Retinal pigment epithelial cell (primary cell): ENCODE results near the gene SSU72.
A peak's percentile ranks its signal among the peaks of the same experiment; 100 is the strongest.

Experiments
- DNase-seq: peaks from one replicate; pipeline ENCODE4 v3.0.0-alpha.2; 2010; ENCODE audit warnings: low read depth
- H3K4me3 ChIP-seq: 2 replicates; pipeline ENCODE4 v1.5.1; 2011; ENCODE audit warnings: mild to moderate bottlenecking, low read length, control low read depth, moderate library complexity
- CTCF ChIP-seq: conservative IDR thresholded peaks from 2 replicates; pipeline ENCODE4 v1.5.1; 2011; ENCODE audit warnings: low read depth, low read length, control low read depth, inconsistent platforms

SSU72 gene

GRCh38 chr1:1616045-1616790 lies 41.6 kb upstream of the SSU72 start:
- no peak for DNase-seq
- TF ChIP-seq CTCF = no peak
- peak overlapping the region; percentile 63 for H3K4me3 ChIP-seq

GRCh38 chr1:1615256-1616044 lies 40.8 kb upstream of the SSU72 start, which contains the start of gene MIB2:
Gene MIB2 (plus strand): TSS chr1:1615500. CDS start chr1:1623453, 7,953 bp downstream.
- peak within 1 kb of the TSS; percentile 85 for H3K4me3 ChIP-seq
- no peak for TF ChIP-seq CTCF
- peak; percentile 86 for DNase-seq

- no peak for DNase-seq
- TF ChIP-seq CTCF = no peak
- peak overlapping the region; percentile 85 for H3K4me3 ChIP-seq
These were observed 40.2 kb upstream of the SSU72 start for GRCh38 chr1:1614954-1615255.

- no peak for TF ChIP-seq CTCF
- H3K4me3 ChIP-seq = peak overlapping the region; percentile 85
- DNase-seq = peak; percentile 42
These were observed 39.7 kb upstream of the SSU72 start for GRCh38 chr1:1614204-1614953.

GRCh38 chr1:1613509-1614082 lies 38.9 kb upstream of the SSU72 start:
- peak overlapping the region; percentile 85 for H3K4me3 ChIP-seq
- DNase-seq = no peak
- TF ChIP-seq CTCF = no peak

GRCh38 chr1:1612104-1612400 lies 37.4 kb upstream of the SSU72 start:
- DNase-seq = no peak
- no peak overlapping the region for H3K4me3 ChIP-seq
- no peak for TF ChIP-seq CTCF
